K562 (cell line): Measurements from ENCODE around the gene MED20. TPM values are rescaled to one million over a fixed set of nuclear protein-coding genes. Genes with fewer than 3 reads are reported as not detected.

ENCODE experiments used
- ATAC-seq: fragments of 200-7000 bp; cut with Tn5 transposase; 3 replicates; pipeline ENCODE4 v1.9.1; 2020; ENCODE audit warnings: moderate library complexity
- BruUV-seq: library from RNA; stranded (reverse); fragments of 400-500 nt; replicated peaks from 2 replicates; lab custom pipeline; 2021; lab: Mats Ljungman, UMichigan
- CTCF ChIA-PET: fragments of 300-600 bp; formaldehyde crosslinking; extraction: SDS; loops from one replicate; lab custom pipeline; 2021; ENCODE audit warnings: low intra/inter-chr PET ratio; lab: Yijun Ruan, JAX
- POLR2A ChIA-PET: fragments of 300-600, 350-650 bp; sonication (Branson Sonifier 250); formaldehyde crosslinking; extraction: SDS; loops from one replicate; lab custom pipeline; 2021; ENCODE audit warnings: antibody characterized with exemption, inconsistent platforms; lab: Yijun Ruan, JAX
- DNase-seq, 4 experiments: peaks; one replicate each; pipeline versions ENCODE4 v3.0.0 to v3.0.0-alpha.2; 2011 to 2018; ENCODE audit warnings: low spot score in 3 of 4, mixed read lengths in 3 of 4; ENCODE audit errors: extremely low read depth in 1 of 4
- FAIRE-seq: peaks from 2 replicates; lab custom pipeline; 2011; peaks lifted over from hg19 to GRCh38; lab: Jason Lieb, UNC
- H2AFZ ChIP-seq: 2 replicates; pipeline ENCODE4 v1.6.0; 2011; ENCODE audit warnings: low read depth, low read length, control low read depth, inconsistent platforms
- H3K27ac ChIP-seq: fragments of 200-600 bp; 3 replicates; pipeline ENCODE4 v1.8.0; 2011; ENCODE audit warnings: low read depth, mild to moderate bottlenecking, control low read depth, inconsistent platforms, low read length, moderate library complexity, mixed read lengths; ENCODE audit errors: extremely low read depth
- H3K27me3 ChIP-seq, 2 experiments: fragments of 300-600 bp in 1 of 2; 2 replicates in 1 of 2; 3 replicates in 1 of 2; pipeline versions ENCODE4 v1.6.0 to v1.8.0; 2011; ENCODE audit warnings: inconsistent platforms in 2 of 2, low read length in 2 of 2, mild to moderate bottlenecking in 1 of 2, mixed read lengths in 1 of 2, moderate library complexity in 1 of 2; ENCODE audit not compliant: control insufficient read depth in 2 of 2, insufficient read depth in 2 of 2
- H3K36me3 ChIP-seq: fragments of 300-600 bp; 3 replicates; pipeline ENCODE4 v1.8.0; 2011; ENCODE audit warnings: mild to moderate bottlenecking, low read length, inconsistent platforms; ENCODE audit not compliant: control insufficient read depth, insufficient read depth
- H3K4me1 ChIP-seq, 2 experiments: fragments of 200-600 bp in 1 of 2; replicated peaks in 1 of 2; 2 replicates in 1 of 2; 3 replicates in 1 of 2; pipeline versions ENCODE4 v1.5.1 to v1.8.0; 2011; ENCODE audit warnings: inconsistent platforms in 2 of 2, low read length in 2 of 2, mild to moderate bottlenecking in 1 of 2, mixed read lengths in 1 of 2, moderate library complexity in 1 of 2; ENCODE audit not compliant: control insufficient read depth in 2 of 2, insufficient read depth in 2 of 2
- H3K4me2 ChIP-seq: 2 replicates; pipeline ENCODE4 v1.6.1; 2011; ENCODE audit warnings: low read length, control low read depth, inconsistent platforms, mixed read lengths; ENCODE audit not compliant: insufficient read depth
- H3K4me3 ChIP-seq: fragments of 200-600 bp; sonication (generic), shearing (Covaris generic); 2 replicates; pipeline ENCODE4 v1.5.1; 2016; ENCODE audit warnings: control low read depth, inconsistent platforms
- H3K79me2 ChIP-seq: fragments of 200-600 bp; 3 replicates; pipeline ENCODE4 v1.8.0; 2011; ENCODE audit warnings: low read length, inconsistent platforms; ENCODE audit not compliant: control insufficient read depth, insufficient read depth
- H3K9ac ChIP-seq, 2 experiments: 2 replicates each; pipeline versions ENCODE4 v1.6.0 to v1.6.1; 2011; ENCODE audit warnings: low read depth in 2 of 2, low read length in 2 of 2, control low read depth in 1 of 2, inconsistent platforms in 1 of 2, mild to moderate bottlenecking in 1 of 2, mixed read lengths in 1 of 2; ENCODE audit not compliant: insufficient read depth in 1 of 2
- H3K9me1 ChIP-seq: one replicate; pipeline ENCODE4 v1.6.0; 2011; ENCODE audit warnings: inconsistent platforms, mild to moderate bottlenecking, low read length, moderate library complexity; ENCODE audit not compliant: control insufficient read depth, insufficient read depth
- H3K9me3 ChIP-seq: replicated peaks from 2 replicates; pipeline ENCODE4 v1.5.1; 2011; ENCODE audit warnings: low read depth, low read length, inconsistent platforms; ENCODE audit not compliant: control insufficient read depth, insufficient read depth
- H4K20me1 ChIP-seq: replicated peaks from 2 replicates; pipeline ENCODE4 v1.6.1; 2011; ENCODE audit warnings: low read length, inconsistent platforms, mixed read lengths; ENCODE audit not compliant: control insufficient read depth, insufficient read depth
- BRD9 ChIP-seq: fragments of 450-650 bp; IDR thresholded peaks from 2 replicates; pipeline ENCODE4 v1.6.1; 2018; ENCODE audit warnings: low read depth; ENCODE audit not compliant: partially characterized antibody
- E2F3 ChIP-seq: fragments of 250-450 bp; sonication (Bioruptor Pico); IDR thresholded peaks from 2 replicates; pipeline ENCODE4 v1.4.0; 2020; ENCODE audit warnings: mild to moderate bottlenecking
- EP400 ChIP-seq: fragments of 450-650 bp; IDR thresholded peaks from 2 replicates; pipeline ENCODE4 v1.6.1; 2017; ENCODE audit warnings: antibody characterized with exemption, mild to moderate bottlenecking, moderate library complexity
- FIP1L1 ChIP-seq: fragments of 200-400 bp; formaldehyde crosslinking; IDR thresholded peaks from 2 replicates; pipeline ENCODE4 v1.6.1; 2018; ENCODE audit warnings: mild to moderate bottlenecking, low read depth, low read length; ENCODE audit not compliant: poor library complexity, severe bottlenecking
- FOXK2 ChIP-seq, 2 experiments: fragments of 450-650 bp; IDR thresholded peaks in 1 of 2; conservative IDR thresholded peaks in 1 of 2; 2 replicates each; pipeline ENCODE4 v1.6.1; 2016; ENCODE audit warnings: low read depth in 2 of 2, mild to moderate bottlenecking in 1 of 2
- HDAC1 ChIP-seq, 2 experiments: fragments of 450-650 bp; IDR thresholded peaks; 2 replicates each; pipeline ENCODE4 v1.6.1; 2016 to 2017; ENCODE audit warnings: inconsistent platforms in 1 of 2, mild to moderate bottlenecking in 1 of 2, moderate library complexity in 1 of 2
- MAX ChIP-seq: sonication (generic); formaldehyde crosslinking; IDR thresholded peaks from 2 replicates; pipeline ENCODE4 v1.9.0; 2022; ENCODE audit warnings: mild to moderate bottlenecking, missing genetic modification reagents
- NKRF ChIP-seq: fragments of 450-650 bp; IDR thresholded peaks from 2 replicates; pipeline ENCODE4 v1.6.1; 2016; ENCODE audit warnings: borderline replicate concordance
- POLR3G ChIP-seq: IDR thresholded peaks from 2 replicates; pipeline ENCODE4 v1.6.1; 2011; ENCODE audit not compliant: insufficient read length, insufficient replicate concordance; ENCODE audit errors: extremely low read depth
- PRDM10 ChIP-seq: fragments of 450-650 bp; IDR thresholded peaks from 2 replicates; pipeline ENCODE4 v1.6.1; 2018; ENCODE audit not compliant: partially characterized antibody
- RBBP5 ChIP-seq: fragments of 200-600 bp; sonication (generic); IDR thresholded peaks from 2 replicates; pipeline ENCODE4 v1.6.1; 2012; ENCODE audit warnings: borderline replicate concordance, mild to moderate bottlenecking, low read length, control low read depth, inconsistent platforms; ENCODE audit not compliant: insufficient read depth, poor library complexity, severe bottlenecking
- RBM22 ChIP-seq: fragments of 200-400 bp; formaldehyde crosslinking; IDR thresholded peaks from 2 replicates; pipeline ENCODE4 v1.6.1; 2018; ENCODE audit warnings: low read length, low read depth; ENCODE audit not compliant: poor library complexity, severe bottlenecking
- RBM39 ChIP-seq: fragments of 200-400 bp; formaldehyde crosslinking; optimal IDR thresholded peaks from 2 replicates; pipeline ENCODE3; 2018; ENCODE audit warnings: low read depth, low read length
- SAP30 ChIP-seq: fragments of 200-600 bp; sonication (generic); IDR thresholded peaks from 2 replicates; pipeline ENCODE4 v1.6.1; 2012; ENCODE audit warnings: borderline replicate concordance, low read depth, mild to moderate bottlenecking, moderate library complexity, low read length, control low read depth, inconsistent platforms; ENCODE audit not compliant: insufficient read depth, poor library complexity, severe bottlenecking
- TAF15 ChIP-seq: fragments of 200-400 bp; formaldehyde crosslinking; IDR thresholded peaks from 2 replicates; pipeline ENCODE4 v1.6.1; 2017; ENCODE audit warnings: mild to moderate bottlenecking, low read depth, low read length, moderate library complexity
- TAL1 ChIP-seq: fragments of 450-650 bp; IDR thresholded peaks from 2 replicates; pipeline ENCODE4 v1.6.1; 2016; ENCODE audit warnings: mild to moderate bottlenecking
- WGBS: fragments of 100-300 bp; shearing (Covaris generic); methylation state at CpG from one replicate; pipeline ENCODE4 v1.1.6; 2016; ENCODE audit warnings: low coverage, mixed read lengths; ENCODE audit not compliant: insufficient coverage; ENCODE audit errors: missing lambda C conversion rate; 5-methylcytosine and 5-hydroxymethylcytosine counted together
- in situ Hi-C: fragments of 300-500 bp; cut with MboI; formaldehyde crosslinking; loops from 4 replicates; pipeline ENCODE4 v1.15.0; 2018; ENCODE audit warnings: inconsistent platforms, mixed read lengths
- intact Hi-C: fragments of 100-400 bp; cut with micrococcal nuclease; formaldehyde crosslinking; loops from 2 replicates; pipeline ENCODE4 v1.14.2; 2022
- polyA plus RNA-seq, 8 experiments: library from polyadenylated mRNA; depleted of rRNA in 4 of 8; stranded (reverse) in 5 of 8; unstranded in 3 of 8; fragments of >200 nt; fragmentation: Nextera tagmentation in 2 of 8; fragmentation: Illumina TruSeq in 1 of 8; extraction: Ambion mirVana in 2 of 8; extraction: Trizol in 1 of 8; gene quantifications; 2 replicates each; pipeline versions ENCODE4 v1.2.1 to v1.2.3, GENCODE V29; 2011 to 2014; ENCODE audit warnings: inconsistent platforms in 1 of 8, missing spikeins in 1 of 8
- total RNA-seq, 7 experiments: library from RNA; depleted of rRNA in 6 of 7; stranded (reverse); fragments of >200 nt in 6 of 7; fragmentation: Illumina TruSeq in 2 of 7; extraction: Trizol in 2 of 7; gene quantifications; 2 replicates each; pipeline versions ENCODE4 v1.2.1 to v1.2.3, GENCODE V29; 2011 to 2021; ENCODE audit warnings: low replicate concordance in 1 of 7

Gene MED20
- total and polyA plus RNA-seq, 9 of the 15 experiments (the other 6 are each of a cell fraction or from before 2014, with no cell fraction given): 27.3 to 80.9 (median 46.0) TPM

GRCh38 chr6:41921712-41921998 lies 716 bp upstream of the MED20 start:
- intact Hi-C loops (loop anchor here (1.0 to 5.0 kb wide), 3 partner anchors 15 to 134 kb away; partner anchors contain the start of gene TOMM6), in situ Hi-C loops (no loop called here)
- Histone ChIP-seq H3K27me3 (no peaks in the 10 kb centered on the region), H3K9me1 (no peaks in the 10 kb centered on the region), H4K20me1 (0 out of 2 replicates have a peak, but pooled peaks cover 4% of the 10 kb centered on the region), H3K9ac (peak overlapping the region; percentile 98), H3K79me2 (peaks cover 83% of the 10 kb centered on the region), H3K4me1 (peaks cover 14 to 16% of the 10 kb centered on the region in 2 experiments; a peak in 4 of 5 replicates), H3K4me3 (peak overlapping the region; percentile 82), H2AFZ (peak overlapping the region; percentile 98), H3K27ac (peak overlapping the region; percentile 98), H3K9me3 (no peaks in the 10 kb centered on the region), H3K36me3 (peaks cover 46% of the 10 kb centered on the region), H3K4me2 (peak overlapping the region; percentile 96)
- ChIA-PET POLR2A (interaction anchor here (1.0 to 11.8 kb wide), 13 partner anchors 11 to 136 kb away, joined by 3 to 166 read pairs (median 4); partner anchors contain the start of genes CCND3 and TOMM6), CTCF (interaction anchor here (2.2 to 2.6 kb wide), 2 partner anchors 123 to 134 kb away, joined by 9 to 11 read pairs; partner anchors contain the start of gene TOMM6)
- BruUV-seq: no TSS peak
- no peak for FAIRE-seq
- peak; percentile 32 for ATAC-seq
- under 1% methylated on average over 15 of the region's 20 CpGs for whole genome bisulfite sequencing
- DNase-seq: peak in 2 of 4 experiments; percentile 46 to 57
- peak; percentile 9; the same call in 1 of the 2 replicates for TF ChIP-seq NKRF
- TF ChIP-seq TAL1: no peak
- peak; percentile 5; the same call in 1 of the 2 replicates for TF ChIP-seq MAX (CRISPR knock-in tag)
- peak; percentile 35 for TF ChIP-seq PRDM10
- TF ChIP-seq FOXK2 (conservative IDR thresholded peaks at IDR 0.05 in 1 of 2, IDR thresholded peaks at IDR 0.05 in 1 of 2; ENCODE audit: low read depth in 2 of 2): peak in 1 of 2 experiments; percentile 11; a peak in 1 of 4 replicates
- peak; percentile 65 for TF ChIP-seq FIP1L1
- TF ChIP-seq SAP30: peak; percentile 76
- TF ChIP-seq TAF15: 0 out of 2 replicates have a peak, but pooled peaks have one; percentile 44
- TF ChIP-seq HDAC1 (IDR thresholded peaks at IDR 0.05): 0 out of 4 replicates have a peak, but pooled peaks of 1 of the 2 experiments have one; percentile 25
- TF ChIP-seq BRD9: no peak
- peak; percentile 10 for TF ChIP-seq RBBP5
- no peak for TF ChIP-seq POLR3G
- peak; percentile 2 for TF ChIP-seq RBM22
- peak; percentile 90; the same call in 1 of the 2 replicates for TF ChIP-seq EP400
- TF ChIP-seq RBM39: peak; percentile 24
- TF ChIP-seq E2F3 (CRISPR knock-in tag): no peak
